Hepatocyte (in vitro differentiated cells): ENCODE results near the gene EAF1.

Experiments
- EZH2 ChIP-seq: fragments of 200-600 bp; sonication (generic); IDR thresholded peaks from 2 replicates; pipeline ENCODE4 v1.6.1; 2016; ENCODE audit warnings: antibody characterized with exemption, mild to moderate bottlenecking, borderline replicate concordance
- EZH2phosphoT487 ChIP-seq: fragments of 200-600 bp; sonication (generic); IDR thresholded peaks from one replicate; pipeline ENCODE4 v1.6.1; 2018; ENCODE audit warnings: antibody characterized with exemption, mild to moderate bottlenecking, low read depth, moderate library complexity; ENCODE audit not compliant: unreplicated experiment, severe bottlenecking
- TF ChIP-seq, protein P1 (sequence below): fragments of 200-600 bp; sonication (generic); IDR thresholded peaks from 2 replicates; pipeline ENCODE4 v1.5.1; 2016; ENCODE audit warnings: antibody characterized with exemption, mild to moderate bottlenecking; ENCODE audit not compliant: poor library complexity

DNA sequence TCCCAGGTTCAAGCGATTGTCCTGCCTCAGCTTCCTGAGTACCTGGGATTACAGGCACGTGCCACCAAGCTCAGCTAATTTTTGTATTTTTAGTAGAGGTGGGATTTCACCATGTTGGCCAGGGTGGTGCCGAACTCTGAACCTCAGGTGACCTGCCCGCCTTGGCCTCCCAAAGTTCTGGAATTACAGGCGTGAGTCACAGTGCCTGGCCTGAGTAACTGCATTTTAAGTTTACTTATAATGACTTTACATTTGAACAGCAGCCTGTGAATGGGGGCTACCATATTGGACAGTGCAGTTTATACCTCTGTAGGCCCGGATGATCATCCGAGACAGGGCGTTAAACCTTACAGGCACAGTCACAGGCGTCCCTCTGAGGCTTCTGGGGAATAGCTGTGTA, 24.8 kb downstream of the EAF1 start:
- TF ChIP-seq, protein P1, sequence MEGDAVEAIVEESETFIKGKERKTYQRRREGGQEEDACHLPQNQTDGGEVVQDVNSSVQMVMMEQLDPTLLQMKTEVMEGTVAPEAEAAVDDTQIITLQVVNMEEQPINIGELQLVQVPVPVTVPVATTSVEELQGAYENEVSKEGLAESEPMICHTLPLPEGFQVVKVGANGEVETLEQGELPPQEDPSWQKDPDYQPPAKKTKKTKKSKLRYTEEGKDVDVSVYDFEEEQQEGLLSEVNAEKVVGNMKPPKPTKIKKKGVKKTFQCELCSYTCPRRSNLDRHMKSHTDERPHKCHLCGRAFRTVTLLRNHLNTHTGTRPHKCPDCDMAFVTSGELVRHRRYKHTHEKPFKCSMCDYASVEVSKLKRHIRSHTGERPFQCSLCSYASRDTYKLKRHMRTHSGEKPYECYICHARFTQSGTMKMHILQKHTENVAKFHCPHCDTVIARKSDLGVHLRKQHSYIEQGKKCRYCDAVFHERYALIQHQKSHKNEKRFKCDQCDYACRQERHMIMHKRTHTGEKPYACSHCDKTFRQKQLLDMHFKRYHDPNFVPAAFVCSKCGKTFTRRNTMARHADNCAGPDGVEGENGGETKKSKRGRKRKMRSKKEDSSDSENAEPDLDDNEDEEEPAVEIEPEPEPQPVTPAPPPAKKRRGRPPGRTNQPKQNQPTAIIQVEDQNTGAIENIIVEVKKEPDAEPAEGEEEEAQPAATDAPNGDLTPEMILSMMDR: no peak
- TF ChIP-seq EZH2 (no peak), EZH2phosphoT487 (no peak)
